Endodermal cell (in vitro differentiated cells): ENCODE measurements around the gene C1orf115. TPM values are rescaled to one million over a fixed set of nuclear protein-coding genes. Genes with fewer than 3 reads are reported as not detected.

ENCODE experiments used
- DNase-seq: peaks from one replicate; pipeline ENCODE4 v3.0.0-alpha.2; 2017
- H3K27ac ChIP-seq: 2 replicates; pipeline ENCODE4 v1.5.1; 2013; ENCODE audit warnings: mild to moderate bottlenecking, low read depth, low read length, moderate library complexity
- H3K27me3 ChIP-seq: 2 replicates; pipeline ENCODE4 v1.6.1; 2013; ENCODE audit warnings: mild to moderate bottlenecking, low read length, moderate library complexity; ENCODE audit not compliant: insufficient read depth, control insufficient read depth, poor library complexity, severe bottlenecking
- H3K36me3 ChIP-seq: 2 replicates; pipeline ENCODE4 v1.7.0; 2013; ENCODE audit warnings: mild to moderate bottlenecking, low read length, moderate library complexity; ENCODE audit not compliant: control insufficient read depth, insufficient read depth
- H3K4me1 ChIP-seq: one replicate; pipeline ENCODE4 v1.7.0; 2013; ENCODE audit warnings: low read length; ENCODE audit not compliant: control insufficient read depth, insufficient read depth
- H3K4me3 ChIP-seq: 2 replicates; pipeline ENCODE4 v1.5.1; 2013; ENCODE audit warnings: mild to moderate bottlenecking, low read length, moderate library complexity
- H3K9ac ChIP-seq: 2 replicates; pipeline ENCODE4 v1.6.1; 2013; ENCODE audit warnings: mild to moderate bottlenecking, low read length, moderate library complexity; ENCODE audit not compliant: poor library complexity, severe bottlenecking; ENCODE audit errors: extremely low read depth
- H3K9me3 ChIP-seq: 2 replicates; pipeline ENCODE4 v1.6.1; 2013; ENCODE audit warnings: mild to moderate bottlenecking, low read length, moderate library complexity; ENCODE audit not compliant: control insufficient read depth
- H3K27ac Mint-ChIP-seq: 2 replicates; pipeline ENCODE4 v1.8.0; 2020; ENCODE audit warnings: mixed read lengths
- H3K27me3 Mint-ChIP-seq: 2 replicates; pipeline ENCODE4 v1.8.0; 2021; ENCODE audit warnings: mild to moderate bottlenecking, mixed read lengths; ENCODE audit not compliant: insufficient read depth
- H3K36me3 Mint-ChIP-seq: 2 replicates; pipeline ENCODE4 v1.8.0; 2020; ENCODE audit warnings: low read depth, mixed read lengths
- H3K4me1 Mint-ChIP-seq: 2 replicates; pipeline ENCODE4 v1.8.0; 2020; ENCODE audit warnings: mixed read lengths
- H3K4me3 Mint-ChIP-seq: 2 replicates; pipeline ENCODE4 v1.8.0; 2020; ENCODE audit warnings: mild to moderate bottlenecking, moderate library complexity, mixed read lengths
- H3K9me3 Mint-ChIP-seq: 2 replicates; pipeline ENCODE4 v1.8.0; 2020; ENCODE audit warnings: mild to moderate bottlenecking, mixed read lengths
- WGBS, 2 experiments: methylation state at CpG; one replicate each; pipeline versions ENCODE4 v1.1.5 to v1.1.7; 2013; ENCODE audit warnings: missing lambda C conversion rate in 2 of 2, mixed read lengths in 1 of 2; ENCODE audit not compliant: insufficient coverage in 1 of 2, insufficient read length in 1 of 2; 5-methylcytosine and 5-hydroxymethylcytosine counted together
- total RNA-seq, 2 donors: library from RNA; stranded (reverse); fragmentation: NEBNext Ultra II Directional in 1 of 2; extraction: Animal tissue kit (Norgen Biotek cat#: 25700) in 1 of 2; gene quantifications; 2 replicates in 1 of 2; 3 replicates in 1 of 2; pipeline ENCODE4 v1.2.1, GENCODE V29; 2021
- TF ChIP-seq, protein P1 (sequence below): fragments of 200-600 bp; sonication (generic); conservative IDR thresholded peaks from 2 replicates; pipeline ENCODE4 v1.5.0; 2021; ENCODE audit warnings: antibody characterized with exemption, mild to moderate bottlenecking

Gene C1orf115
- total RNA-seq, 2 donors from 2014 or later, result 7.5 to 11.5 TPM

DNA sequence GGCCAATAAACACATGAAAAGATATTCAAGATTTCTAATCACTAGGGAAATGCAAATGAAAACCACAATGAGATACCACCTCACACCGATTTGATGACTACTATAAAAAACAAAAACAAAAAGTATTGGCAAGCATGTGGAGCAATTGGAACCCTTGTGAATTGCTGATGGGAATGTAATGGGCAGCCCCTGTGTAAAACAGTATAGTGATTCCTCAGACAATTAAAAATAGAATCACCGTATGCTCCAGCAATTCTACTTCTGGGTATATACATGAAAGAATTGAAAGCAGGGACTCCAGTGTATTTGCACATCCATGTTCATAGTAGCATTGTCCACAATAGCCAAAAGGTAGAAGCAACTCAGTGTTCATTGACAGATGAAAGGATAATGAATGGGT is 12.9 kb upstream of the C1orf115 start:
- 82% methylated on average over 2 of the region's 2 CpGs; no CpG with 5 or more reads in 1 of the 2 experiments for WGBS, 2 experiments

DNA sequence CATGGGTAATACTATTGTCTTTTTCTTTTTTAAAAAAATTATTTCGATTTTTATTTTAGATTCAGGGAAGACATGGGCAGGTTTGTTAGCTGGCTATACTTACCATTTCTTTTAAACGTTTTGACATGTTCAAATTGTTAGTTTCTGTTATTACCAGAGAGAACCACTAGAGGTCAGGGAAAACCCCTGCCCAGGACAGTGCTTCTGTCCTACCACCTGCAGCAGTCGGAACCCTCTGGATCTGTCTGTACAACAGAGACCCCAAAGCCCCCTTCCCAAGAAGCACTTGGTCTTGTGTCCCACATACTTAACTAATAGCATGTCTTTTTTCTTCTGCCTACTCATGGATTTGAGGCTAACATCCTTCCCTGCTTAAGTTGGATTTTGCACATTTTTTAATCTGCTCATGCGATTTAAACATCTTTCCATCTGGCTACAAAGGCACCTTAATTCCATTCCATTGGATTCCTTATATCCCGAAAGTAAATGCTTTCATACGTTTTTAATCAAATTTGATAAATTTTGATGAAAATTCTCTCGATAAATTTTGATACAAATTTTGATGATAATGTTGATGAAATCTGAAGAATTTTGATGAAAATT is 10.0 kb upstream of the C1orf115 start:
- no peaks in the 10 kb centered on the region for H3K27me3 ChIP-seq
- no peak overlapping the region for H3K27ac ChIP-seq
- no peaks in the 10 kb centered on the region for H3K9me3 ChIP-seq
- H3K4me1 Mint-ChIP-seq, result no peaks in the 10 kb centered on the region
- no peak overlapping the region for H3K27ac Mint-ChIP-seq
- no peak overlapping the region for H3K4me3 ChIP-seq
- no peak overlapping the region for H3K4me3 Mint-ChIP-seq
- H3K36me3 Mint-ChIP-seq, result no peaks in the 10 kb centered on the region
- TF ChIP-seq, protein P1, sequence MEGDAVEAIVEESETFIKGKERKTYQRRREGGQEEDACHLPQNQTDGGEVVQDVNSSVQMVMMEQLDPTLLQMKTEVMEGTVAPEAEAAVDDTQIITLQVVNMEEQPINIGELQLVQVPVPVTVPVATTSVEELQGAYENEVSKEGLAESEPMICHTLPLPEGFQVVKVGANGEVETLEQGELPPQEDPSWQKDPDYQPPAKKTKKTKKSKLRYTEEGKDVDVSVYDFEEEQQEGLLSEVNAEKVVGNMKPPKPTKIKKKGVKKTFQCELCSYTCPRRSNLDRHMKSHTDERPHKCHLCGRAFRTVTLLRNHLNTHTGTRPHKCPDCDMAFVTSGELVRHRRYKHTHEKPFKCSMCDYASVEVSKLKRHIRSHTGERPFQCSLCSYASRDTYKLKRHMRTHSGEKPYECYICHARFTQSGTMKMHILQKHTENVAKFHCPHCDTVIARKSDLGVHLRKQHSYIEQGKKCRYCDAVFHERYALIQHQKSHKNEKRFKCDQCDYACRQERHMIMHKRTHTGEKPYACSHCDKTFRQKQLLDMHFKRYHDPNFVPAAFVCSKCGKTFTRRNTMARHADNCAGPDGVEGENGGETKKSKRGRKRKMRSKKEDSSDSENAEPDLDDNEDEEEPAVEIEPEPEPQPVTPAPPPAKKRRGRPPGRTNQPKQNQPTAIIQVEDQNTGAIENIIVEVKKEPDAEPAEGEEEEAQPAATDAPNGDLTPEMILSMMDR, result peak; percentile 82
- no peak overlapping the region for H3K9ac ChIP-seq
- 41 to 69% methylated on average over 3 to 6 of the region's 7 CpGs for WGBS, 2 experiments
- no peaks in the 10 kb centered on the region for H3K4me1 ChIP-seq
- H3K27me3 Mint-ChIP-seq, result no peaks in the 10 kb centered on the region
- H3K9me3 Mint-ChIP-seq, result no peaks in the 10 kb centered on the region
- DNase-seq, result peak; percentile 64
- no peaks in the 10 kb centered on the region for H3K36me3 ChIP-seq

More for the DNA sequence above, 12.9 kb upstream of the C1orf115 start:
- no peaks in the 10 kb centered on the region for H3K4me1 ChIP-seq
- H3K27ac ChIP-seq, result no peak overlapping the region
- DNase-seq, result no peak
- no peaks in the 10 kb centered on the region for H3K9me3 Mint-ChIP-seq
- H3K4me1 Mint-ChIP-seq, result no peaks in the 10 kb centered on the region
- H3K36me3 Mint-ChIP-seq, result no peaks in the 10 kb centered on the region
- H3K4me3 ChIP-seq, result no peak overlapping the region
- no peak overlapping the region for H3K27ac Mint-ChIP-seq
- H3K27me3 ChIP-seq, result no peaks in the 10 kb centered on the region
- H3K9me3 ChIP-seq, result no peaks in the 10 kb centered on the region
- no peak overlapping the region for H3K4me3 Mint-ChIP-seq
- TF ChIP-seq, protein P1, result no peak
- no peaks in the 10 kb centered on the region for H3K36me3 ChIP-seq
- H3K9ac ChIP-seq, result no peak overlapping the region
- H3K27me3 Mint-ChIP-seq, result no peaks in the 10 kb centered on the region

DNA sequence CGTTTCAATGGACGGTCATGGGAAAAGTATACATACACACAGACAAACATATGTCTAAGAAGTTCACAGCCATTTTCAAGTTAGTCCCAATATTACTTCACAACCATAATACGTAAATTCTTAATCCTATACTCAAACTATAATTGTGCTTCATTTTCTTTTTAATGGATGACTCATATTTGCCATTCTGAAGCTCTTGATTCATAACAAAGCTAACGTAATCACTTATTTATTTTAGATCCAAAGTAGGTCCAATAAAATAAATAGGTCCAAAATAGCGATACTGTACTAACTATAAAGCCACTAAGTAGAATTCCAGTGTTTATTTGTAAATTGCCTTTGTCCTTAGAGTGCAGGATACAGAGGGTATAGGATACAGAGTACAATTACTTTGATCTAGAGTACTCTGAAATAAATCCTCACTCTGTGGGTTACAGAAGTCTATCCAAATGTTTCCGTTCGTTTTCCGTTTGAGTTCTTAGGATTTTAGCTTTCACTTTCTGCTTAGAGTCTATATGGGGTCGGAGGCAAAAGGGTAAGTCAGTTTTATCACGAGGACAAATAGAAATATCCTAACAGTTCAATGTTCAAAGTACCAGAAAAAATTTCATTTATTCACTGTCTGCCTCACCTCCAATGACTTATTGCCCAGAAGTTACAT is 8.8 kb upstream of the C1orf115 start:
- no peaks in the 10 kb centered on the region for H3K4me1 ChIP-seq
- H3K27ac ChIP-seq, result no peak overlapping the region
- Mint-ChIP-seq H3K4me3 (no peak overlapping the region), H3K4me1 (no peaks in the 10 kb centered on the region), H3K9me3 (no peaks in the 10 kb centered on the region), H3K27ac (no peak overlapping the region), H3K27me3 (no peaks in the 10 kb centered on the region), H3K36me3 (no peaks in the 10 kb centered on the region)
- H3K4me3 ChIP-seq, result no peak overlapping the region
- 92 to 93% methylated on average over 6 to 10 of the region's 10 CpGs for WGBS, 2 experiments
- TF ChIP-seq, protein P1, result no peak
- no peak for DNase-seq
- no peak overlapping the region for H3K9ac ChIP-seq
- no peaks in the 10 kb centered on the region for H3K36me3 ChIP-seq
- no peaks in the 10 kb centered on the region for H3K27me3 ChIP-seq
- no peaks in the 10 kb centered on the region for H3K9me3 ChIP-seq
